Measurements from ENCODE around the gene GABRD.

GRCh38 chr1:2023187-2023586 lies 4.0 kb downstream of the GABRD start:
- TF ChIP-seq EZH2 (IDR thresholded peaks at IDR 0.05; ENCODE audit: low read depth) (no peak), CTCF (conservative IDR thresholded peaks at IDR 0.05) (no peak)

All from PC-9 (cell line).